Myometrial cell (primary cell): Measurements from ENCODE around the gene QRICH2. TPM values are rescaled to one million over a fixed set of nuclear protein-coding genes. Genes with fewer than 3 reads are reported as not detected.

ENCODE experiments used
- total RNA-seq: library from RNA; depleted of rRNA; stranded (reverse); fragments of >200 nt; gene quantifications from 2 replicates; pipeline ENCODE4 v1.2.3, GENCODE V29; 2015

QRICH2 gene
- 0.18 and 0.58 TPM in 2 replicates for total RNA-seq

GRCh38 chr17:76307966-76308338, at the start of gene QRICH2:
TSS of gene QRICH2 (minus strand) at chr17:76308276. CDS start at chr17:76307998, 278 bp downstream.

DNA sequence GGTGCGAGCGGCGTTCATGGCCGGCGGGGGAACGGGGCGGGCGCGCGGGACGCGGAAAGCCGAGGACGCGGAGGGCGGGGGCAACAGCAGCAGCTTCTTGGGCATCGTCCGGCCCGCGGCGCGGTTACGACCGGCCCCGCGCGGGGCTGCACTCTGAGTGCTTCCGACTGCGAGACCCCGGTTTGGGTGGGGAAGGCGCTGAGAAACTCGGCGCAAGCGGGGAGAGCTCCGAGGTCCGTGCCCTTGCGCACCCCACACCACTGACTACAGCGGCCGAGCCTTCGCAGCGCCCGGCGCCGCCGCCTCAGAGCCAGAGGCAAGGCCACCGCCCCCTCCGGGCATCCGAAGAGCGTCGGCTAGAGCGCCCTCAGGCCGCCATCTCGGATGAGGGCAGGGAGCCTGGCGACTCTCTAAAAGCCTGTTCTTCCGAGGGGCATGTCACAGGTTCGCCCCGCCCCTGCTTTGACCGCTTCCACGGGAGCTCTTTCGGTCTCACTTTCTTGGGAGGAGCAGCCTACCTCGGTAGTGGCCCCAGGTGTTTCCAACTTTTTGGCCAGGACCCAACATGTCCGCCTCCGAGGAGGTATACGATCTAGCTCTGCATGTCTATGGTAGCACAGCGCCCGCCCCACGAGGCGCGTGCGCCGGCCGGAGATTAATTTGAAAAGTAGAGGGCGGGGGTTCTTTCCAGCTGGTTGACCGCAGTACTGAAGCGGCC, 45.7 kb upstream of the QRICH2 start, which contains the start of gene PRPSAP1:
Gene PRPSAP1 (minus strand): TSS at position 318 of the 718 bp plus-strand sequence. CDS start 213 bp downstream, at position 105.

GRCh38 chr17:76264755-76265623, 43.1 kb downstream of the QRICH2 start, which contains the start of gene UBALD2:
TSS of gene UBALD2 (plus strand) at chr17:76265348. CDS start at chr17:76265506, 158 bp downstream.

DNA sequence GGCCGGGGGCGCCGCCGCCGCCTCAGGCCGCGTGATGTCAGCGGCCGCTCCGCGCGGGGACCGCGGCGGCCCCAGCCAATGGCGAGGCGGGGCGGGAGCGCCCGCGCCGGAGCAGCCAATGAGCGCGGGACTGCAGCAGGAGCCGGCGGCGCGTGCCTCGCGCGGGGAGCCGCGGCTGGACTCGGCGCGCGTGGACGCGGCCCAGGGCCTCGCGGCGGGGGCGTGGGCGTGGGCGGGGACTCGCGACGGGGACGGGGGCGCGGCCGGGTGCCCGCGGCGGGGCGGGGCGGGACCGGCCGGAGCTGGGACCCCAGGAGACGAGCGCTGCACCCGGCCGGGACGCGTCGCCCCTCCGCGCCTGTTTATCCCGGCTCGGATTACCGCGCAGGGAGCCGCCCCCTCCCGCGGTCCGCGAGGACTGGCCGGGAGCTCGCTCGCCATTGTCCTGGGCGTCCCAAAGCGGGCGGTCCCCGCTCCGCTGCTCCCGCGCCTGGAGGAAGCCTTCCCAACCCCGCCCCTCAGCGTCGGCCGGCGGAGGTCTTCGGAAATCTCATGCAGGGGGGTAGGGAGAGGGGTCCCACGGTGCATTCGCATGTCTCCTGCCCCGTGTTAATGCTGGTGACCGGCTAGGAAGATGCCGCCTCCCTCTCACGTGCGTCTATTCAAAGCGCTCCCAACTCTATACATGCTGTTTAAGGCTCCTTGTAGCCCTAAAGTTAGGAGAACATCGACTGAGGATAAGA, 67.4 kb downstream of the QRICH2 start, which contains the start of gene RNF157:
Gene RNF157 (minus strand): TSS at position 33 of the 743 bp plus-strand sequence. CDS start 253 bp downstream, outside the sequence.

Other genes with a start within 250 kb of the QRICH2 start
- 29.4 and 37.7 TPM in 2 replicates for gene SRP68, start 235.8 kb downstream of the QRICH2 start, total RNA-seq
- gene GALR2, start 233.5 kb downstream of the QRICH2 start, total RNA-seq = 0.29 and 0.53 TPM in 2 replicates
- gene ZACN, start 229.1 kb downstream of the QRICH2 start, total RNA-seq = not detected in 2 replicates
- 61.0 and 64.9 TPM in 2 replicates for gene EXOC7, start 204.5 kb downstream of the QRICH2 start, total RNA-seq
- gene FOXJ1, start 167.0 kb downstream of the QRICH2 start, total RNA-seq = not detected in 2 replicates
- 0.29 and 0.89 TPM in 2 replicates for gene RNF157, start 67.8 kb downstream of the QRICH2 start, total RNA-seq
- gene UBALD2, start 42.9 kb downstream of the QRICH2 start, total RNA-seq = 7.6 and 16.7 TPM in 2 replicates
- 31.9 and 39.5 TPM in 2 replicates for gene PRPSAP1, start 45.6 kb upstream of the QRICH2 start, total RNA-seq
- gene SPHK1, start 76.3 kb upstream of the QRICH2 start, total RNA-seq = 20.9 and 34.3 TPM in 2 replicates
- gene UBE2O, start 144.9 kb upstream of the QRICH2 start, total RNA-seq = 9.2 and 11.7 TPM in 2 replicates
- gene AANAT, start 159.3 kb upstream of the QRICH2 start, total RNA-seq = not detected in 2 replicates
- gene RHBDF2, start 193.1 kb upstream of the QRICH2 start, total RNA-seq = 19.9 and 27.1 TPM in 2 replicates
- gene CYGB, start 229.4 kb upstream of the QRICH2 start, total RNA-seq = 13.1 and 18.7 TPM in 2 replicates
- gene PRCD, start 231.8 kb upstream of the QRICH2 start, total RNA-seq = 0.71 TPM in 1 of 2 replicates, not detected in the other